HG03520 (cell line): ENCODE results near the gene SCLY.

Experiments used
- ATAC-seq: cut with Tn5 transposase; IDR thresholded peaks from one replicate; pipeline ENCODE4 v1.9.1; 2021; ENCODE audit warnings: mild to moderate bottlenecking, moderate library complexity; ENCODE audit not compliant: unreplicated experiment

SCLY gene

DNA sequence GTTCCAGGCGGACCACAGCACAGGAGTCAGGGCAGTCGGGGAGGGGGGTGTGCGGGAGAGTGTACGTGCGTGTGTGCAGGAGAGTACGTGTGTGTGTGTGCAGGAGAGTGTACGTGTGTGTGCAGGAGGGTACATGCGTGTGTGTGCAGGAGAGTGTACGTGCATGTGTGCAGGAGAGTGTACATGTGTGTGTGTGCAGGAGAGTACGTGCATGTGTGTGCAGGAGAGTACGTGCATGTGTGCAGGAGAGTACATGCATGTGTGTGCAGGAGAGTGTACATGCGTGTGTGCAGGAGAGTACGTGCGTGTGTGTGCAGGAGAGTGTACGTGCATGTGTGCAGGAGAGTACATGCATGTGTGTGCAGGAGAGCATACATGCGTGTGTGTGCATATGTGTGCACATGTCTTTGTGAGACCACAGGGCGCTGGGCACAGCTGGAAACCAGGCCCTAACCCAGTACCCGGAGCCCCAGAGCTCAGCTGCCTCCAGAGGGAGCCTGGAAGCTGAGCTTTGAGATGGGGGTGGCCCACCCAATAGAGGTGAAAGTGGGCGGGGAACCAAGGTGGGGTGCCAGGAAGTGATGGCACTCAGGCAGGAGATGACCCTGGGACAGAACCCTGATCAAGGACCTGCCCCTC is 63.8 kb downstream of the SCLY start:
- ATAC-seq: no peak

DNA sequence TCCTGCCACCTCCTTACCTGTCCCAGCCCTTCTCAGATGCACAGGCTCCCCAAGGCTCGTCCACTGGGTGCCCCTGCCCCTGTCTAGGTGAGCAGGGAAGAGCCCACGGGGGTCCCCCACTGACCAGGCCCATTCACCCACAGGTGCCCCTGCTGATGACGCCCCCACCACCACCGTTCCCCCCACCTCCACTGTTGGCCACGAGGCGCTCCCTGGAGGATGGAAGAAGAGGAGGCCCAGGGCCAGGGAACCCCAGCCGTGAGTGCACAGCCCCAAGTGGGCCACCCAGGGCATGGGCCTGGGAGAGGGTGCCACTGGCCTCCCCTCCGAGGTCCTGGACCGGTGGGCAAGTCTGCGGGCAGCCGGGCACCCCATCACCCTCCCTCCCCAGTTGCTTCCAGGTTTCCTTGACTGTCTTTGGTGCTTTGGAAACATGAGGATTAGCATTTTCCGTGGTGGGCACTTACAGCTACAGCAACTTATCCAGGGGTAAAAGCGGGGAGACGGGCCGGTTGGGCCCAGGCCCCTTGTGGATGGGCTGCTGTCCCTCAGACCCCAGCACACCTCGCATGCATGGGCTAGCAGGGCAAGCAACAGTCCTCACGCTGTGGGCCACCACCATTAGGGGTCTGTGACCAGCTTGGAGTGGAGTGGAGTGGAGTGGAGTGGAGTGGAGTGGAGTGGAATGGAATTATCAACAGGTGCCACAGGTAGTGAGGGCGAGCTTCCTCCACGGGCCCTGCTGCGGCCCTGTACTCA is 64.5 kb downstream of the SCLY start:
- no peak for ATAC-seq

DNA sequence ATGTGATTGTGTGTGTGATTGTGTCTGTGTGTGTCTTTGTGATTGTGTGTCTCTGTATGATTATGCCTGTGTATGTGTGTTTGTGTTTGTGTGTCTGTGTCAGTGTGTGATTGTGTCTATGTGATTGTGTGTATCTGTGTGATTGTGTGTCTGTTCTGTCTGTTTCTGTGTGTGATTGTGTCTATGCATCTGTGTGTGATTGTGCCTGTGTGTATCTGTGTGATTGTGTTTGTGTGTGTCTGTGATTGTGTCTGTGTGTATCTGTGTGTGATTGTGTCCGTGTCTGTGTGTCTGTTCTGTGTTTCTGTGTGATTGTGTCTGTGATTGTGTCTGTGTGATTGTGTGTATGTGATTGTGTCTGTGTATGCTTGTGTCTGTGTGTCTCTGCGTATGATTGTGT is 65.5 kb downstream of the SCLY start:
- ATAC-seq: no peak

- ATAC-seq: no peak
Measured at GRCh38 chr2:238126775-238127164, 66.0 kb downstream of the SCLY start.

DNA sequence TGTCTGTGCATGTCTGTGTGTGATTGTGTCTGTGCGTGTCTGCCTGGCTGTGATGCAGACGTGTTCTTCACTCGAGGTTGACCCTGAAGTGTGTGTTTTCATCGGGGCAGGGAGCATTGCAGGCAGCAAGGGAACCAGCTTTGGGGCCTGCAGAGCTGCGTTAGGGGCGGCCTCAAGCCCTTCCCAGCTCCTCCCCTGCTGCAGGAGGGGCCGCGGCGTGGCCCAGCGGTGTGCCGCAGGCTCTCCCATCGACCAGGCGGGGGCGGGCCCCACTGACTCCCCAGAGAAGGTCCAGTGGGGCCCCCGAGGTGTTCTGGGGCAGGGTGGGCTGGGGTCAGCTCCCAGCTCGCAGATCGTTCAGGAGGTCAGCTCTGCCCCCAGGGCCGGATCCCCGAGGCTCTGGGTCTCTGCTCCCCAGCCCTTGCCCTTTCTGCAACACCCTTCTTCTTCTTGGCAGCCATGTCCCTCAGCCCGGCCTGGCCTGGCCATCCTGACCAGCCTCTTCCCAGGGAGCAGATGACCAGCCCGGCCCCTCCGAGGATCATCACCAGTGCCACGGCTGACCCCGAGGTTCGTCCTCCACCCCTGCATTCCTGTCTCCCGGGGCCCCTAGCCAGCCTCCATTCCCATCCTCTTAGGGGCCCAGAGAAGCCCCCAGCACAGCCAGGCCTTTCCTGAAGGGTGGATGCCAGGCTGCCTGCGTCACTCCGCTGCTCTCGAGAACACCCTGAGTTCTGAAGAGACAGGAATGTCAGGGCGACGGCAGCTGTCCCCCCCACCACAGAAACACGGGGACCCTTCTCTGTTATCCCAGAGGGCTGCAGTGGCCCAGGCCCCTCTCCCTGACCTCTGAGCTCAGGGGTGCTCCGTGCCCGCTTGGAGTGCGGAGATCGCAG is 66.6 kb downstream of the SCLY start:
- ATAC-seq: no peak

DNA sequence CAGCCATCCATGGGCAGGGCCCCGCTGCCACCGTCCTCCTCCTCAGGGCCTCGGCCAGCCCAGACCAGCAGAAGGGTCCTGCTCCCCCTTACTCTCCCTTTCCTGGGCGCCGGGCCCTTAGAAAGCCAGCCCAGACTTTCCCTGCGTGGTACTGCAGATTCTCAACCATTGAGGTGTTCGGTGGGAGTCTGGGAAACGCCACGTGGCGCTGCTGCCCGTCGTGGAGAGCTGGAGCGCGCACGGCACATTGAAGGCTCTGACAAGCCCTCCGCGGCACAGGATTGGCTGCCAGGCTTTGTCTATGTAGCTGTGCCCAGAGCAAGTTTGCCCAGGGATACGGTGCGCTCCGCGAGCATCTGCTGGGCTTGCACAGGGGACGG is 67.2 kb downstream of the SCLY start:
- ATAC-seq: no peak

DNA sequence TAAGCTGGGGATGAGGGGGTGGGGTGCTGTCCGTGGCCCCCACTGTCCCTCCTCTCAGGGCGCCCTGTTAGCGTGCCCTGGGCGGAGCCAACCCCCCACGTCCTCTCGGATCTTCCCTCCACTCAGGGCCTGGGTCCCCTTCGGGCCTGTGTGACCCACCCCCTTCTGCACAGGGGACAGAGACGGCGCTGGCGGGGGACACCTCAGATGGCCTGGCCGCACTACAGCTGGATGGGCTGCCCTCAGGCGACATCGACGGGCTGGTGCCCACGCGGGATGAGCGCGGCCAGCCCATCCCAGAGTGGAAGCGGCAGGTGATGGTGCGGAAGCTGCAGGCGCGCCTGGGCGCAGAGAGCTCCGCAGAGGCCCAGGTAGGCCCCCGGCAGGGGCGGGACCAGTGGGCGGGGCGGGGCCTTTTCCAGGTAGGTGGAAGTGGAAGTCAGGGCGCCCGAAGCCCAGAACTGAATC is 67.8 kb downstream of the SCLY start:
- no peak for ATAC-seq

- ATAC-seq: no peak
Measured at GRCh38 chr2:238129166-238130010, 68.6 kb downstream of the SCLY start.

- no peak for ATAC-seq
Measured at GRCh38 chr2:238130111-238130695, 69.4 kb downstream of the SCLY start.

DNA sequence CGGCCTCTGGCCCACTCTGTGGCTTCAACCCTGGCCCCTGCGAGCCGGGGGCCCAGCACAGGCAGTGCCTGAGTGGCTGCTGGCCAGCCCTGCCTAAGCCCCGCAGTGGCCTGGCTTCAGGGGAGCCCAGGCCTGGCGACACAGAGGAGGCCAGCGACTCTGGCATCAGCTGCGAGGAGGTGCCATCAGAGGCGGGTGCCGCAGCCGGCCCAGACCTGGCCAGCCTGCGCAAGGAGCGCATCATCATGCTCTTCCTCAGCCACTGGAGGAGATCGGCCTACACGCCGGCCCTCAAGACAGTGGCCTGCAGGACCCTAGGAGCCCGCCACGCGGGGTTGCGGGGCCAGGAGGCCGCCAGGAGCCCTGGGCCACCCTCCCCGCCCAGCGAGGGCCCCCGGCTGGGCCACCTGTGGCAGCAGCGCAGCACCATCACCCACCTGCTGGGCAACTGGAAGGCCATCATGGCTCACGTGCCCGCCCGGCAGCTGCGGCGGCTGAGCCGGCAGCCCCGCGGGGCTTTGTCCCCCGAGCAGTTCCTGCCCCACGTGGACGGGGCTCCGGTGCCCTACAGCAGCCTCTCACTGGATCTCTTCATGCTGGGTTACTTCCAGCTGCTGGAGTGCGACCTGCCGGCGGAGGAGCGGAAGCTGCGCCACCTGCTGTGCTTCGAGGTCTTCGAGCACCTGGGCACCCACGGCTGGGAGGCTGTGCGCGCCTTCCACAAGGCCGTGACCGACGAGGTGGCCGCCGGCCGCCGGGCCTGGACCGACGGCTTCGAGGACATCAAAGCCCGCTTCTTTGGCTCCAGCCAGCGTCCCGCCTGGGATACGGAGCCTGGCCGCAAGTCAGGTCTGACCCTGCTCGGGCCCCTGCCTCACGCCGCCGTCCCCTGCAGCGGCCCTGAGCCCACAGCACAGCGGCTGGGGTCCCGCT is 70.2 kb downstream of the SCLY start:
- no peak for ATAC-seq

GRCh38 chr2:238131761-238132462 is 71.1 kb downstream of the SCLY start:
- ATAC-seq: no peak

DNA sequence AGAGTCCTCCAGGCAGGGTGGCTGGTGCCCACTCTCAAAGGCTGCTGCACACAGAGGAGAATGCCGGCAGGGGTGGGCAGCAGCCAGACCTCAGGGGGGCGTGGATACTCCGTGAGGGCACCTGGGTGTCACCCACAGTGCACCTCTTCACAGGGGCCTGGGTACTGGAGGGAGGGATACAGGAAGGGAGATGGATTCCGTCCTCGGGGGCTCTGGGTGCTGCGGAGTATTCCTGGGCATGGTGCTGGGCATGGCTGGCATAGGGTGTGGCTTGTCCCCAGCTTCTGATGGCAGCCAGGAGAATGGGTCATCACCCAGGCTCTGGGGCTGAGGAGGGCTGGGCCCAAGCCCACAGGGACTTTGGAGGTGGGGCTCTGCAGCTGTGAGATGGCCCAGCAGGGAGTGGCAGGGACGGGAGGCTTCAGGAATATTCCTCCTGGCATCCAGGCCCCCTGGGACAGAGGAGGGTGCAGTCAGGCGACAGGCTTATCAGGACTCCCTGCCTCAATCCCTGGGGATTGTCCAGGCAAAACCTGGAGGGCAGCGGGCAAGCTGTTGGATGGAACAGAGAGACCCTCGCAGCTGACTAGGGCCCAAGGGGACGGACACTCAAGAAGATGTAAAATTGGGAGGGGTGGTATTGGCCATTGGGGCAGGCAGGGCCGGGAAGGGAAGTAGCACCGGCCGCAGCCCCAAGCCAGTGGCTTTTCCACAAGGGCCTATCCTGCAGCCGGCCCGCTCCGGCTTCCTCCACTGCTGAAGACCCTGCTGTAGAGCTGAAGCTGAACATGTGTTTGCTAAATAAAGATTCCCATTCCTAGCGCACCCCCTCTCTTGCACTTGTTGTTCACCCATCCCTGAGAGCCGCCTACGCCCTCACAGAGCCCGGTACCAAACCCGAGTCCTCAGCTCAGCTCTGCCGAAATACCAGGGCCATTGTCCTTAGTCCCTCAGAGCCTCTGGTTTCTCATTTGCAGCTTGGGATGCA is 72.0 kb downstream of the SCLY start:
- no peak for ATAC-seq

GRCh38 chr2:238133499-238134392 is 72.9 kb downstream of the SCLY start:
- no peak for ATAC-seq

DNA sequence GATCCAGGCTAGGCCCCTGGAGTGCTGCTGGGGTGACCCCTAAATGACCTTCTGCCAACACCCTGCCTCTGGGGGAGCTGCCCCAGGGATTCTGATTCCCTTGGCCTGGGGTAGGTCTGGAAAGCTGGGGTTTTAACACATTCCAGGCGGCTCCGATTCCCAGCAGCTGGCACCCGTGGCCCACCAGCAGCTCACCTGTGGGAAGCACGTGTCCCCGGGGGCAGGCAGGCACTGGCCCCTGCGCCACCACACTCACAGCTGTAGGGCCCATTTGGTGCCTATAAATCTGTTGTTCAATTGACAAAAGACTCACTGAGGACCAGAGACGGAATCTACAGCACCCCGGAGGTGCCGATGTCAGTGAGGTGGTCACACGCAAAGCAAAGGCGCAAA is 73.6 kb downstream of the SCLY start:
- no peak for ATAC-seq

DNA sequence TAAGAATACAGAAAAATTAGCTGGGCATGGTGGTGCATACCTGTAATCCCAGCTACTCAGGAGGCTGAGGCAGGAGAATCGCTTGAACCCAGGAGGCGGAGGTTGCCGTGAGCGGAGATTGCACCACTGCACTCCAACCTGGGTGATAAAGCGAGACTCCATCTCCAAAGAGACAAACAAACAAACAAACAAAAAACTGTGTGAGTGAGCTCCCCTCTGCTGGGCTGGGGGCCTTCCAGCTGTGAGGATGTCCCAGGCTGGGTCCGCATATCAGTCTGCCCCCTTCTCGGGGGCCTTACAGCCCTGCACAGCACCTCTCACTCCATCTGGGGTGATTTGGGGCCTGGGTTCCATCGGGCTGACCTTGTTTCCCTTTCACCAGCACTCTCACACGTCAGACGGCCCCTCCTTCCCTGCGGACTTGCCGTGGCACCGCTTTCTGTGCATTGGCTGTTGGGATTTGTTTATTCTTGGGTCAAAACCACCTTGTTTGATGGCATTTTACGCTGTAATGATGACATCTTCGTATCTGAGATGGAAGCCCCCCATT is 74.9 kb downstream of the SCLY start:
- ATAC-seq: no peak
